SK-N-SH (cell line): Measurements from ENCODE around the gene ESYT3. TPM values are rescaled to one million over a fixed set of nuclear protein-coding genes. Genes with fewer than 3 reads are reported as not detected.

ENCODE experiments used
- CTCF ChIA-PET: fragments of 300-600, 350-600 bp; formaldehyde crosslinking; extraction: SDS; loops from one replicate; lab custom pipeline; 2021; lab: Yijun Ruan, JAX
- POLR2A ChIA-PET: fragments of 350-600 bp; sonication (Branson Sonifier 250); formaldehyde crosslinking; extraction: SDS; loops from one replicate; lab custom pipeline; 2020; ENCODE audit warnings: antibody characterized with exemption, inconsistent platforms; lab: Yijun Ruan, JAX
- DNase-seq: peaks from one replicate; pipeline ENCODE4 v3.0.0; 2012
- H2AFZ ChIP-seq: fragments of 200-600 bp; sonication (generic); 2 replicates; pipeline ENCODE4 v1.8.1; 2016; ENCODE audit warnings: antibody characterized with exemption, mild to moderate bottlenecking, low read depth
- H3F3A ChIP-seq: fragments of 200-600 bp; sonication (generic); replicated peaks from 2 replicates; pipeline ENCODE3; 2016; ENCODE audit warnings: antibody characterized with exemption, mild to moderate bottlenecking; ENCODE audit not compliant: insufficient read depth
- H3K27ac ChIP-seq, 2 experiments: fragments of 200-500 bp in 1 of 2; fragments of 200-600 bp in 1 of 2; sonication (Bioruptor generic) in 1 of 2; sonication (generic), shearing (Covaris generic) in 1 of 2; 2 replicates each; pipeline versions ENCODE4 v1.5.1 to v1.6.1; 2014 to 2016; ENCODE audit warnings: low read depth in 2 of 2, inconsistent platforms in 1 of 2, low read length in 1 of 2, mild to moderate bottlenecking in 1 of 2, mixed read lengths in 1 of 2
- H3K27me3 ChIP-seq: fragments of 200-600 bp; sonication (generic), shearing (Covaris generic); 2 replicates; pipeline ENCODE4 v1.6.1; 2016; ENCODE audit warnings: mixed run types; ENCODE audit not compliant: insufficient read depth
- H3K36me3 ChIP-seq, 2 experiments: fragments of 200-500 bp in 1 of 2; fragments of 200-600 bp in 1 of 2; sonication (Bioruptor generic) in 1 of 2; sonication (generic) in 1 of 2; replicated peaks in 1 of 2; 2 replicates each; pipeline versions ENCODE3 to v1.5.1; 2014 to 2016; ENCODE audit warnings: low read length in 1 of 2, mild to moderate bottlenecking in 1 of 2; ENCODE audit not compliant: insufficient read depth in 2 of 2, control insufficient read depth in 1 of 2
- H3K4me1 ChIP-seq, 2 experiments: fragments of 200-500 bp in 1 of 2; fragments of 200-600 bp in 1 of 2; sonication (Bioruptor generic) in 1 of 2; sonication (generic), shearing (Covaris generic) in 1 of 2; 2 replicates each; pipeline versions ENCODE4 v1.5.1 to v1.6.1; 2014 to 2016; ENCODE audit warnings: low read depth in 1 of 2, low read length in 1 of 2, mixed run types in 1 of 2; ENCODE audit not compliant: insufficient read depth in 2 of 2, control insufficient read depth in 1 of 2
- H3K4me2 ChIP-seq: fragments of 200-600 bp; sonication (generic), shearing (Covaris generic); 2 replicates; pipeline ENCODE4 v1.6.1; 2017; ENCODE audit warnings: mixed run types
- H3K4me3 ChIP-seq, 2 experiments: fragments of 200-500 bp in 1 of 2; fragments of 200-600 bp in 1 of 2; sonication (Bioruptor generic) in 1 of 2; sonication (generic), shearing (Covaris generic) in 1 of 2; 2 replicates each; pipeline versions ENCODE4 v1.5.1 to v1.8.1; 2014 to 2016; ENCODE audit warnings: low read depth in 2 of 2, inconsistent platforms in 1 of 2, low read length in 1 of 2, mild to moderate bottlenecking in 1 of 2, mixed read lengths in 1 of 2, moderate library complexity in 1 of 2
- H3K79me2 ChIP-seq: fragments of 200-600 bp; sonication (generic); 2 replicates; pipeline ENCODE4 v1.8.1; 2017; ENCODE audit warnings: mild to moderate bottlenecking; ENCODE audit not compliant: insufficient read depth
- H3K9ac ChIP-seq: fragments of 200-600 bp; sonication (generic); 2 replicates; pipeline ENCODE4 v1.6.1; 2017; ENCODE audit warnings: mixed run types
- H3K9me2 ChIP-seq: fragments of 200-600 bp; sonication (generic); 2 replicates; pipeline ENCODE4 v1.6.1; 2017; ENCODE audit warnings: mixed run types
- H3K9me3 ChIP-seq: fragments of 200-600 bp; sonication (generic); 2 replicates; pipeline ENCODE4 v1.6.1; 2017; ENCODE audit warnings: mixed run types, mild to moderate bottlenecking, moderate library complexity
- H4K20me1 ChIP-seq: fragments of 200-600 bp; sonication (generic); 2 replicates; pipeline ENCODE4 v1.6.1; 2017; ENCODE audit warnings: mild to moderate bottlenecking, mixed run types; ENCODE audit not compliant: insufficient read depth
- CHD2 ChIP-seq: fragments of 150-350 bp; IDR thresholded peaks from 2 replicates; pipeline ENCODE4 v1.6.1; 2018; ENCODE audit warnings: low read length; ENCODE audit not compliant: partially characterized antibody
- ELF1 ChIP-seq: IDR thresholded peaks from 2 replicates; pipeline ENCODE4 v1.4.0; 2012
- EZH2phosphoT487 ChIP-seq: fragments of 200-600 bp; sonication (generic); IDR thresholded peaks from 2 replicates; pipeline ENCODE4 v1.6.1; 2017; ENCODE audit warnings: low read depth, mixed run types, mild to moderate bottlenecking, antibody characterized with exemption, moderate library complexity, borderline replicate concordance
- FOSL2 ChIP-seq: IDR thresholded peaks from 2 replicates; pipeline ENCODE4 v1.4.0; 2012; ENCODE audit warnings: low read depth, mild to moderate bottlenecking, moderate library complexity, borderline replicate concordance
- FOXJ3 ChIP-seq: sonication (generic); formaldehyde crosslinking; IDR thresholded peaks from 2 replicates; pipeline ENCODE4 v1.5.1; 2020; ENCODE audit warnings: mild to moderate bottlenecking, missing genetic modification reagents
- FOXM1 ChIP-seq: IDR thresholded peaks from 2 replicates; pipeline ENCODE4 v1.4.0; 2012; ENCODE audit warnings: low read depth, mild to moderate bottlenecking
- GABPA ChIP-seq: IDR thresholded peaks from 2 replicates; pipeline ENCODE4 v1.4.0; 2012; ENCODE audit warnings: low read depth, mild to moderate bottlenecking
- GATA2 ChIP-seq: sonication (generic); formaldehyde crosslinking; IDR thresholded peaks from 2 replicates; pipeline ENCODE4 v1.5.0; 2020; ENCODE audit warnings: mild to moderate bottlenecking, missing genetic modification reagents
- MEF2A ChIP-seq: IDR thresholded peaks from 2 replicates; pipeline ENCODE4 v1.4.0; 2012; ENCODE audit warnings: low read depth, borderline replicate concordance
- RCOR1 ChIP-seq: fragments of 150-350 bp; IDR thresholded peaks from 2 replicates; pipeline ENCODE4 v1.6.1; 2017; ENCODE audit warnings: antibody characterized with exemption, low read length
- REST ChIP-seq: IDR thresholded peaks from 2 replicates; pipeline ENCODE4 v1.6.1; 2012; ENCODE audit warnings: mild to moderate bottlenecking, low read depth, low read length, moderate library complexity
- SIN3A ChIP-seq: IDR thresholded peaks from 2 replicates; pipeline ENCODE4 v1.6.1; 2012; ENCODE audit warnings: low read depth, mild to moderate bottlenecking, low read length, moderate library complexity, borderline replicate concordance
- ZBTB33 ChIP-seq: IDR thresholded peaks from 2 replicates; pipeline ENCODE4 v1.4.0; 2012; ENCODE audit warnings: low read depth, borderline replicate concordance
- WGBS: methylation state at CpG from one replicate; pipeline ENCODE4 v1.1.6; 2017; ENCODE audit warnings: low lambda C conversion rate; 5-methylcytosine and 5-hydroxymethylcytosine counted together
- polyA plus RNA-seq, 3 experiments: library from polyadenylated mRNA; depleted of rRNA; stranded (reverse); fragments of >200 nt; gene quantifications; 2 replicates each; pipeline ENCODE4 v1.2.3, GENCODE V29; 2012
- TF ChIP-seq, protein P1 (sequence below): fragments of 200-600 bp; sonication (generic); IDR thresholded peaks from 2 replicates; pipeline ENCODE4 v1.6.1; 2017; ENCODE audit warnings: antibody characterized with exemption, mild to moderate bottlenecking, moderate library complexity

ESYT3 gene
- polyA plus RNA-seq, 1 of the 3 experiments (the other 2 are of a cell fraction) = 0.33 TPM

GRCh38 chr3:138459619-138460535, 25.5 kb downstream of the ESYT3 start:
- H3K27ac ChIP-seq = no peak overlapping the region
- no peaks in the 10 kb centered on the region for H3K4me1 ChIP-seq
- H3K9me2 ChIP-seq = no peaks in the 10 kb centered on the region
- no peak overlapping the region for H3K4me2 ChIP-seq
- H3K36me3 ChIP-seq = no peaks in the 10 kb centered on the region
- H3K9ac ChIP-seq = no peak overlapping the region
- 57% methylated on average over 1 of the region's 15 CpGs for WGBS
- H3K4me3 ChIP-seq = no peak overlapping the region
- no peak for DNase-seq
- H3F3A ChIP-seq = no peaks in the 10 kb centered on the region
- CTCF ChIA-PET = interaction anchor here (0.8 to 4.4 kb wide), 6 partner anchors 8 to 477 kb away, joined by 3 to 10 read pairs (median 6); no protein-coding TSS in a partner anchor
- H4K20me1 ChIP-seq = no peaks in the 10 kb centered on the region
- no peaks in the 10 kb centered on the region for H3K9me3 ChIP-seq
- no peaks in the 10 kb centered on the region for H3K79me2 ChIP-seq
- no peaks in the 10 kb centered on the region for H3K27me3 ChIP-seq
- POLR2A ChIA-PET = no interaction called here
- no peak overlapping the region for H2AFZ ChIP-seq
- TF ChIP-seq GABPA (no peak), REST (no peak), FOSL2 (no peak), MEF2A (no peak), SIN3A (no peak), CHD2 (no peak), FOXM1 (no peak), FOXJ3 (CRISPR knock-in tag) (no peak), GATA2 (no peak), EZH2phosphoT487 (no peak), RCOR1 (no peak), ZBTB33 (no peak), ELF1 (no peak)
- TF ChIP-seq, protein P1, sequence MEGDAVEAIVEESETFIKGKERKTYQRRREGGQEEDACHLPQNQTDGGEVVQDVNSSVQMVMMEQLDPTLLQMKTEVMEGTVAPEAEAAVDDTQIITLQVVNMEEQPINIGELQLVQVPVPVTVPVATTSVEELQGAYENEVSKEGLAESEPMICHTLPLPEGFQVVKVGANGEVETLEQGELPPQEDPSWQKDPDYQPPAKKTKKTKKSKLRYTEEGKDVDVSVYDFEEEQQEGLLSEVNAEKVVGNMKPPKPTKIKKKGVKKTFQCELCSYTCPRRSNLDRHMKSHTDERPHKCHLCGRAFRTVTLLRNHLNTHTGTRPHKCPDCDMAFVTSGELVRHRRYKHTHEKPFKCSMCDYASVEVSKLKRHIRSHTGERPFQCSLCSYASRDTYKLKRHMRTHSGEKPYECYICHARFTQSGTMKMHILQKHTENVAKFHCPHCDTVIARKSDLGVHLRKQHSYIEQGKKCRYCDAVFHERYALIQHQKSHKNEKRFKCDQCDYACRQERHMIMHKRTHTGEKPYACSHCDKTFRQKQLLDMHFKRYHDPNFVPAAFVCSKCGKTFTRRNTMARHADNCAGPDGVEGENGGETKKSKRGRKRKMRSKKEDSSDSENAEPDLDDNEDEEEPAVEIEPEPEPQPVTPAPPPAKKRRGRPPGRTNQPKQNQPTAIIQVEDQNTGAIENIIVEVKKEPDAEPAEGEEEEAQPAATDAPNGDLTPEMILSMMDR = no peak
- TF ChIP-seq, all 33 proteins: peak for 0
